ENCODE data around the gene FOXR1. TPM values are rescaled to one million over a fixed set of nuclear protein-coding genes. Genes with fewer than 3 reads are reported as not detected.

FOXR1 gene
- total and polyA plus RNA-seq, 8 donors: not detected

- Histone ChIP-seq H3K27ac (peak overlapping the region; percentile 86 to 99 (median 97)), H3K4me1 (peaks cover 63 to 85% (median 81%) of the 10 kb centered on the region in 4 donors), H3K27me3 (no peaks in the 10 kb centered on the region), H3K4me3 (peak overlapping the region; percentile 89 to 97 (median 90)), H3K9me3 (no peaks in the 10 kb centered on the region), H3K36me3 (no peaks in the 10 kb centered on the region)
- intact Hi-C loops (cut with DNase I; ENCODE audit: low total_unique reads): no loop called here
- TF ChIP-seq, protein P1, sequence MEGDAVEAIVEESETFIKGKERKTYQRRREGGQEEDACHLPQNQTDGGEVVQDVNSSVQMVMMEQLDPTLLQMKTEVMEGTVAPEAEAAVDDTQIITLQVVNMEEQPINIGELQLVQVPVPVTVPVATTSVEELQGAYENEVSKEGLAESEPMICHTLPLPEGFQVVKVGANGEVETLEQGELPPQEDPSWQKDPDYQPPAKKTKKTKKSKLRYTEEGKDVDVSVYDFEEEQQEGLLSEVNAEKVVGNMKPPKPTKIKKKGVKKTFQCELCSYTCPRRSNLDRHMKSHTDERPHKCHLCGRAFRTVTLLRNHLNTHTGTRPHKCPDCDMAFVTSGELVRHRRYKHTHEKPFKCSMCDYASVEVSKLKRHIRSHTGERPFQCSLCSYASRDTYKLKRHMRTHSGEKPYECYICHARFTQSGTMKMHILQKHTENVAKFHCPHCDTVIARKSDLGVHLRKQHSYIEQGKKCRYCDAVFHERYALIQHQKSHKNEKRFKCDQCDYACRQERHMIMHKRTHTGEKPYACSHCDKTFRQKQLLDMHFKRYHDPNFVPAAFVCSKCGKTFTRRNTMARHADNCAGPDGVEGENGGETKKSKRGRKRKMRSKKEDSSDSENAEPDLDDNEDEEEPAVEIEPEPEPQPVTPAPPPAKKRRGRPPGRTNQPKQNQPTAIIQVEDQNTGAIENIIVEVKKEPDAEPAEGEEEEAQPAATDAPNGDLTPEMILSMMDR (IDR thresholded peaks at IDR 0.05): no peak
- TF ChIP-seq POLR2AphosphoS5 (IDR thresholded peaks at IDR 0.05): no peak
- no peak for TF ChIP-seq EP300 (IDR thresholded peaks at IDR 0.05)
- TF ChIP-seq POLR2A (IDR thresholded peaks at IDR 0.05): no peak
- peak in 1 of 2 donors; percentile 19 for DNase-seq
- 4 to 8% (median 6%) methylated on average over 6 to 7 of the region's 7 CpGs for WGBS, 5 donors
Observed at GRCh38 chr11:118923721-118924587, 47.6 kb upstream of the FOXR1 start.

- 0 to 1% (median 0%) methylated on average over 9 to 45 of the region's 45 CpGs for WGBS, 5 donors
- intact Hi-C loops (cut with DNase I; ENCODE audit: low total_unique reads): no loop called here
- peak overlapping the region; percentile 86 to 99 (median 97) for H3K27ac ChIP-seq
- peak; percentile 59 to 85 for DNase-seq
- peak overlapping the region; percentile 89 to 97 (median 90) for H3K4me3 ChIP-seq
- H3K9me3 ChIP-seq: no peaks in the 10 kb centered on the region
- H3K36me3 ChIP-seq: no peaks in the 10 kb centered on the region
- TF ChIP-seq POLR2AphosphoS5 (IDR thresholded peaks at IDR 0.05) (no peak), POLR2A (IDR thresholded peaks at IDR 0.05) (no peak)
- H3K27me3 ChIP-seq: no peaks in the 10 kb centered on the region
- peaks cover 55 to 81% (median 75%) of the 10 kb centered on the region in 4 donors for H3K4me1 ChIP-seq
Observed at GRCh38 chr11:118924591-118925585, 46.7 kb upstream of the FOXR1 start.

DNA sequence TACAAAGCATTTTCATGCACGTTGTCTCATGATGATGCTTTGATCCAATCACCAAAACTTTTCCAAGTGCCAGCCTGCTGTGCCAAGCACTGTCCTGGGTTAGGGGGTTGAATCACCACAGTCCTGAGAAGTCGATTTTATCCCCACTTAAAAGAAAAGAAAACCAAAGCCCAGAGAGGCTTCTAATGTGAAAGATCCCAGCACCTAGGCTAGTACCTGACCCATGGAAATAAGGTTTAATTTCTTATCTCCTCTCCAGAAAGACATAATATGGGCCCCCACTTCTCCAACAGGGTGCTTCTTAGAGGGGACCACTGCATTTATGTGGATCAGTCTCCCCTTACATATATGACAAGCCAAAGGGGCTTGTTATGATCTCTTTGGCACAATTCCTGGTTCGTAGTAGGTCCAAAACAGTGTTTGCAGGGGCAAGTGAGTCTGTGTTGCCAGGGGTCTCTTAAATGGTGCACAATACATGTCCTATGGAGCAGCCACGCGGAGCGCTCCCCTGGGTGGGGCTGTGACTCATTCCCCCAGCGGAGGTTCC lies 43.9 kb upstream of the FOXR1 start:
- WGBS, 5 donors: 4 to 8% (median 6%) methylated on average over 7 of the region's 7 CpGs
- Histone ChIP-seq H3K27ac (peak overlapping the region; percentile 92 to 99 (median 97)), H3K9me3 (no peaks in the 10 kb centered on the region), H3K4me3 (peak overlapping the region; percentile 65 to 84 (median 75)), H3K4me1 (peaks cover 38 to 68% (median 61%) of the 10 kb centered on the region in 4 donors), H3K36me3 (no peaks in the 10 kb centered on the region), H3K27me3 (no peaks in the 10 kb centered on the region)
- TF ChIP-seq, protein P1 (IDR thresholded peaks at IDR 0.05): no peak
- TF ChIP-seq POLR2A (IDR thresholded peaks at IDR 0.05) (no peak), EP300 (IDR thresholded peaks at IDR 0.05) (no peak), POLR2AphosphoS5 (IDR thresholded peaks at IDR 0.05) (no peak)
- no peak for DNase-seq
- intact Hi-C loops (cut with DNase I; ENCODE audit: low total_unique reads): loop anchor here (2.0 kb wide), 1 partner anchor 19 kb away; no protein-coding TSS in a partner anchor

DNA sequence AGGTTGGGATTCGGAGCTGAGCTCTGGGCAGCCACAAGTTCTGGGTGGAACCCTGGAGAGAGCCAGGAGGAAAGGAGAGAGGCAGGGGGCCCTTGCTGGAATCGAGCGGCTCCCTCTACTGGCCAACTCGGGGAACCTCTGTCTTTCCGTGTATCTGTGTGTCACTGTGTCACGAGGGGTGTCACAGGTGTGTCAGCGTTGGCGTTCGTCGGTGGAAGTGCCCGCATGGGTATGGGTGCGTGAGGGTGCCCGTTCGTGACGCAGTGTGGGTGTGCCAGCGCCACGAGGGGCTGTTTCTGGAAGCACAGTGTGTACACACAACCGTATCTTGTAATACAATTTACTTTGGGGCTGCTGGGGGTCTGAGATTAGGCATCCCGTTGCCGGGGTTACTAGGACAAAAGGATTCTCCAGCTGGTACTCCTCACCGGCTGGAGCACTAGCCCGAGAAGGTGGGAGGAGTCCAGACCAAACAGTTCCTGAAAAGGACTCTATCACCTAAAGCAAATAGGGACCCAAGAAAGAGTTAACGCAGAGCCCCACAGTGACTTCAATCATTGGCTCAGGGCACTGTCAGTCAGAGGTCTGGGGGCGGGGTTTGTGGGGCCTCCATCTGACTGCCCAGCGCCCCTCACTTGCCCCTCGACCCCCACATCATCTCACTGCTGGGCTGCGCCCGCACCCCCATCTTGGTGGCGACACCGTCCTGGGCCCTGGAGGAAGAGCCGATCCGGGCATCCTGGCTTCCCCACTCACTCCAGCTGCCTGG lies 43.3 kb upstream of the FOXR1 start:
- Histone ChIP-seq H3K27me3 (no peaks in the 10 kb centered on the region), H3K27ac (peak overlapping the region; percentile 92 to 99 (median 97)), H3K36me3 (no peaks in the 10 kb centered on the region), H3K9me3 (no peaks in the 10 kb centered on the region), H3K4me3 (peak overlapping the region; percentile 65 to 84 (median 75)), H3K4me1 (peaks cover 38 to 68% (median 61%) of the 10 kb centered on the region in 4 donors)
- DNase-seq: peak; percentile 94 to 97
- 0 to 2% (median 0%) methylated on average over 14 to 32 of the region's 32 CpGs for WGBS, 5 donors
- intact Hi-C loops (cut with DNase I; ENCODE audit: low total_unique reads): loop anchor here (2.0 kb wide), 1 partner anchor 19 kb away; no protein-coding TSS in a partner anchor
- TF ChIP-seq POLR2A (IDR thresholded peaks at IDR 0.05) (no peak), POLR2AphosphoS5 (IDR thresholded peaks at IDR 0.05) (peak; percentile 59 to 81 (median 76)), EP300 (IDR thresholded peaks at IDR 0.05) (no peak)
- TF ChIP-seq, protein P1 (IDR thresholded peaks at IDR 0.05): peak in 6 of 7 experiments; percentile 61 to 99 (median 92)

Data from stomach (tissue), 9 donors.